DMS114 treated with DMSO at 0.1 percent for 48 hours (cell line): ENCODE measurements around the gene SYNJ1.
"Not testable (repeated sequence)": the region's sequence is repeated elsewhere in the genome, so short reads cannot be mapped to it uniquely, and the experiment has no call there.

ENCODE experiments used
- DNase-seq: peaks from one replicate; lab custom pipeline; 2025; ENCODE audit not compliant: unreplicated experiment; lab: John Stamatoyannopoulos, UW

SYNJ1 gene

GRCh38 chr21:32727687-32728455 lies at the start of gene SYNJ1:
Gene SYNJ1, minus strand, starts transcription at chr21:32728013. Its CDS starts 1,118 bp downstream, at chr21:32726895.
- peak; percentile 67 for DNase-seq

GRCh38 chr21:32777269-32777668 lies 49.5 kb upstream of the SYNJ1 start:
- no peak for DNase-seq

- DNase-seq: no peak
These were observed 48.9 kb upstream of the SYNJ1 start for GRCh38 chr21:32776743-32777142.

GRCh38 chr21:32773048-32773344 lies 45.2 kb upstream of the SYNJ1 start:
- not testable (repeated sequence) for DNase-seq

- no peak for DNase-seq
These were observed 44.7 kb upstream of the SYNJ1 start for GRCh38 chr21:32772281-32773047.

- DNase-seq: no peak
These were observed 43.2 kb upstream of the SYNJ1 start for GRCh38 chr21:32770871-32771523.

GRCh38 chr21:32768530-32768929 lies 40.7 kb upstream of the SYNJ1 start:
- DNase-seq: no peak

- DNase-seq: no peak
These were observed 37.2 kb upstream of the SYNJ1 start for GRCh38 chr21:32765058-32765457.

GRCh38 chr21:32764186-32764585 lies 36.4 kb upstream of the SYNJ1 start:
- no peak for DNase-seq

- no peak for DNase-seq
These were observed 30.0 kb upstream of the SYNJ1 start for GRCh38 chr21:32757804-32758203.

GRCh38 chr21:32756096-32756495 lies 28.3 kb upstream of the SYNJ1 start:
- no peak for DNase-seq

- DNase-seq: no peak
These were observed 26.2 kb upstream of the SYNJ1 start for GRCh38 chr21:32753818-32754585.

GRCh38 chr21:32750405-32750804 lies 22.6 kb upstream of the SYNJ1 start:
- DNase-seq: no peak

- no peak for DNase-seq
These were observed 21.8 kb upstream of the SYNJ1 start for GRCh38 chr21:32749662-32750061.

- DNase-seq: no peak
These were observed 20.7 kb upstream of the SYNJ1 start for GRCh38 chr21:32748529-32748928.

- DNase-seq: no peak
These were observed 19.6 kb upstream of the SYNJ1 start for GRCh38 chr21:32747396-32747795.

- not testable (repeated sequence) for DNase-seq
These were observed 18.9 kb upstream of the SYNJ1 start for GRCh38 chr21:32746711-32747110.

GRCh38 chr21:32742396-32742795 lies 14.6 kb upstream of the SYNJ1 start:
- no peak for DNase-seq

GRCh38 chr21:32741336-32741735 lies 13.5 kb upstream of the SYNJ1 start:
- no peak for DNase-seq

- DNase-seq: no peak
These were observed 12.1 kb upstream of the SYNJ1 start for GRCh38 chr21:32739946-32740345.

GRCh38 chr21:32736083-32736482 lies 8.3 kb upstream of the SYNJ1 start:
- DNase-seq: not testable (repeated sequence)
